Right lobe of liver (tissue), 6 donors: ENCODE measurements around the gene GTPBP8. TPM values are rescaled to one million over a fixed set of nuclear protein-coding genes. Genes with fewer than 3 reads are reported as not detected.

Source experiments
- ATAC-seq, 4 donors: fragments of 200-7000 bp; cut with Tn5 transposase; one replicate each; pipeline ENCODE4 v1.9.1; 2020; ENCODE audit warnings: mild to moderate bottlenecking in 4 of 4, moderate library complexity in 4 of 4
- DNase-seq, 3 donors: peaks; one replicate each; pipeline ENCODE4 v3.0.0-alpha.2; 2020
- H3K27ac ChIP-seq, 3 donors: fragments of 200-600 bp; one replicate each; pipeline ENCODE4 v1.8.0; 2022
- H3K27me3 ChIP-seq, 2 donors: fragments of 200-600 bp; one replicate each; pipeline ENCODE4 v1.8.0; 2022
- H3K36me3 ChIP-seq, 4 donors: fragments of 200-600 bp; sonication (generic) in 1 of 4; one replicate each; pipeline versions ENCODE4 v1.5.1 to v1.8.0; 2017 to 2022; ENCODE audit warnings: control low read depth in 1 of 4
- H3K4me1 ChIP-seq, 4 donors: fragments of 200-600 bp; sonication (generic) in 1 of 4; one replicate each; pipeline versions ENCODE4 v1.5.1 to v1.8.0; 2017 to 2022; ENCODE audit warnings: control low read depth in 1 of 4
- H3K4me3 ChIP-seq, 3 donors: fragments of 200-600 bp; one replicate each; pipeline ENCODE4 v1.8.0; 2022
- H3K9me3 ChIP-seq, 4 donors: fragments of 200-600 bp; sonication (generic) in 1 of 4; one replicate each; pipeline versions ENCODE4 v1.5.1 to v1.8.0; 2017 to 2022; ENCODE audit warnings: control low read depth in 1 of 4
- CTCF ChIP-seq, 4 donors: fragments of 200-600 bp in 3 of 4; fragments of 450-650 bp in 1 of 4; IDR thresholded peaks; one replicate each; pipeline versions ENCODE4 v1.5.1 to v1.8.0; 2016 to 2022; ENCODE audit warnings: antibody characterized with exemption in 4 of 4, mild to moderate bottlenecking in 2 of 4
- POLR2A ChIP-seq: fragments of 450-650 bp; IDR thresholded peaks from one replicate; pipeline ENCODE4 v1.6.1; 2017; ENCODE audit warnings: antibody characterized with exemption, mild to moderate bottlenecking
- WGBS: methylation state at CpG from one replicate; pipeline ENCODE4 v1.1.6; 2018; ENCODE audit warnings: low coverage, low lambda C conversion rate; ENCODE audit not compliant: insufficient coverage; ENCODE audit errors: missing lambda C conversion rate; 5-methylcytosine and 5-hydroxymethylcytosine counted together
- intact Hi-C, 2 donors: fragments of 100-400 bp; cut with DNase I; formaldehyde crosslinking; loops; one replicate each; pipeline versions ENCODE4 v1.11.2 to v1.14.1; 2022
- long read RNA-seq: library from polyadenylated mRNA; unstranded; transcript quantifications from one replicate; pipeline ENCODE4 v2.0.0, GENCODE V29; 2019
- total RNA-seq, 6 experiments: library from RNA; depleted of rRNA in 2 of 6; stranded (reverse); fragments of >200 nt in 2 of 6; fragmentation: NEBNext Ultra II Directional in 3 of 6; extraction: Animal tissue kit (Norgen Biotek cat#: 25700) in 3 of 6; gene quantifications; one replicate each; pipeline versions ENCODE4 v1.1.0 to v1.2.4, GENCODE V29; 2016 to 2023
- donor health status: DM: no; HTN: yes; CAD: no.
- donor health status: DM: no; HTN: no; CAD: no.
- donor health status: DM: no; HTN: no; CAD: no.
- donor health status: DM: no; HTN: yes; CAD: no.
- donor health status: DM: no; HTN: yes; CAD: no.

The GTPBP8 gene
- 10 to 100 TPM in 2 of 6 experiments, 1 to 10 TPM in 4; 3.7 to 16.2 (median 7.5) TPM for total RNA-seq
- long read RNA-seq, partial matches to known transcripts, result 1 of 4 reads
- long read RNA-seq, other reads (novel, unspliced or antisense), result 2 of 4 reads

GRCh38 chr3:112990672-112991602 lies at the start of gene GTPBP8:
GTPBP8 (plus strand) TSS chr3:112990984; CDS start chr3:112991000, 16 bp downstream.
- no peaks in the 10 kb centered on the region for H3K27me3 ChIP-seq

GRCh38 chr3:112948346-112948838 lies 42.4 kb upstream of the GTPBP8 start:
- WGBS, result 60% methylated on average over 4 of the region's 9 CpGs
- no peak for TF ChIP-seq CTCF (IDR thresholded peaks at IDR 0.05)
- no peak for TF ChIP-seq POLR2A
- DNase-seq (no peak), ATAC-seq (no peak)
- H3K4me1 ChIP-seq, result no peaks in the 10 kb centered on the region
- H3K9me3 ChIP-seq, result no peaks in the 10 kb centered on the region
- no peak overlapping the region for H3K27ac ChIP-seq
- H3K27me3 ChIP-seq, result no peaks in the 10 kb centered on the region
- intact Hi-C loops, result no loop called here
- no peak overlapping the region for H3K4me3 ChIP-seq
- H3K36me3 ChIP-seq, result no peaks in the 10 kb centered on the region

More at GRCh38 chr3:112990672-112991602, at the start of gene GTPBP8:
- Histone ChIP-seq H3K9me3 (no peaks in the 10 kb centered on the region), H3K4me3 (peak within 1 kb of the TSS; percentile 57 to 74 (median 67)), H3K4me1 (peaks cover 0 to 15% (median 0%) of the 10 kb centered on the region in 4 donors), H3K27ac (peak within 1 kb of the TSS; percentile 94 to 99 (median 97)), H3K36me3 (no peaks in the 10 kb centered on the region)
- WGBS, result 1% methylated on average over 22 of the region's 70 CpGs
- TF ChIP-seq POLR2A (peak; percentile 99), CTCF (IDR thresholded peaks at IDR 0.05) (no peak)
- peak; percentile 92 to 96 (median 96) for DNase-seq
- peak; percentile 96 to 98 (median 98) for ATAC-seq
- intact Hi-C loops, result no loop called here

- H3K4me3 ChIP-seq, result no peak overlapping the region
- ATAC-seq (no peak), DNase-seq (no peak)
- H3K36me3 ChIP-seq, result no peaks in the 10 kb centered on the region
- intact Hi-C loops, result no loop called here
- H3K4me1 ChIP-seq, result no peaks in the 10 kb centered on the region
- H3K27me3 ChIP-seq, result no peaks in the 10 kb centered on the region
- H3K27ac ChIP-seq, result no peak overlapping the region
- H3K9me3 ChIP-seq, result no peaks in the 10 kb centered on the region
- no peak for TF ChIP-seq POLR2A
- no peak for TF ChIP-seq CTCF (IDR thresholded peaks at IDR 0.05)
These were observed 34.4 kb upstream of the GTPBP8 start for GRCh38 chr3:112956351-112956750.

- no peaks in the 10 kb centered on the region for H3K27me3 ChIP-seq
- H3K27ac ChIP-seq, result no peak overlapping the region
- 35% methylated on average over 6 of the region's 6 CpGs for WGBS
- intact Hi-C loops, result no loop called here
- peak; percentile 30 to 69 (median 56) for ATAC-seq
- DNase-seq, result no peak
- no peak overlapping the region for H3K4me3 ChIP-seq
- TF ChIP-seq POLR2A (no peak), CTCF (IDR thresholded peaks at IDR 0.05) (no peak)
- no peaks in the 10 kb centered on the region for H3K9me3 ChIP-seq
- H3K36me3 ChIP-seq, result no peaks in the 10 kb centered on the region
- no peaks in the 10 kb centered on the region for H3K4me1 ChIP-seq
These were observed 31.8 kb upstream of the GTPBP8 start for GRCh38 chr3:112958811-112959560.
